Measurements from ENCODE around the gene TFEC. TPM values are rescaled to one million over a fixed set of nuclear protein-coding genes. Genes with fewer than 3 reads are reported as not detected.

TFEC gene
- total RNA-seq, 2 experiments from 2014 or later: 0.47 to 0.73 TPM

DNA sequence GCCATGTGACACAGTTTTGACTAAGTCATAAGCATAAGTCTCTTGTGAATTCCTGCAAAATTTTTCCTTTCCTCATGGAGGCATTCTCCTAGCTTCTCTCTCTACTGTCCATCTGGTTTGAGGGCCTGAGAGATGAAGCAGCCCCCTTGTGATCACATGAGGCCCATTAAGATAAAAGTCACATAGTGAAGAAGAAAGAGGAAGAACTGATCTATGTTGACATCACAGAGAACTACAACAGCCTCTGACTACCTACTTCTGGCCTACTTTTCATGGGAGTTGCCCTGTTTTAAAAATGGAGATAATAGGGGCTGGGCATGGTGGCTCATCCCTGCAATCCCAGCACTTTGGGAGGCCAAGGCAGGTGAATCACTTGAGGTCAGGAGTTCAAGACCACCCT is 50.4 kb downstream of the TFEC start:
- Mint-ChIP-seq H3K4me1 (ENCODE audit: low read depth) (no peaks in the 10 kb centered on the region), H3K27me3 (ENCODE audit: low read depth) (no peaks in the 10 kb centered on the region), H3K36me3 (ENCODE audit: low read depth) (no peaks in the 10 kb centered on the region), H3K4me3 (no peak overlapping the region), H3K27ac (no peak overlapping the region), H3K9me3 (ENCODE audit: insufficient read depth) (no peaks in the 10 kb centered on the region)
- no peak for ATAC-seq
- POLR2A ChIA-PET: no interaction called here
- DNase-seq: no peak
- CTCF ChIA-PET: no interaction called here

DNA sequence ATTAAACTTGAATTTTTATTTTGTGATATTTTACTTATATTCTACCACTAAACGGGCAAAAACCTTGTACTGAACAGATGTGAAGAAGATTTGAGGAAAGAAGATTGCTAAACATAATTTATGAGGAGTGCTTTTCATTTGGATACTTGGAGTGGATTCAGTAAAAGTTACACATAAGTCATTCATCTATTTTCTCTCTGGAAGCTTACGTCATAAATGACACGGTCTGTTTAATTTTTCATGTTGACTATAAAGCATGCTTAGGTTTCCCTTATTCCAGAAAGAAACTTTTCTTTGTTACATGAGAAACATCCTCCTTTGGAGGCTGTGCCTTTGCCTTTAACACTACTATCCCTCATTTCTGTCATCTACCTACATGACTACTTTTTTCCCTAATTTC is 53.9 kb downstream of the TFEC start:
- CTCF ChIA-PET: no interaction called here

DNA sequence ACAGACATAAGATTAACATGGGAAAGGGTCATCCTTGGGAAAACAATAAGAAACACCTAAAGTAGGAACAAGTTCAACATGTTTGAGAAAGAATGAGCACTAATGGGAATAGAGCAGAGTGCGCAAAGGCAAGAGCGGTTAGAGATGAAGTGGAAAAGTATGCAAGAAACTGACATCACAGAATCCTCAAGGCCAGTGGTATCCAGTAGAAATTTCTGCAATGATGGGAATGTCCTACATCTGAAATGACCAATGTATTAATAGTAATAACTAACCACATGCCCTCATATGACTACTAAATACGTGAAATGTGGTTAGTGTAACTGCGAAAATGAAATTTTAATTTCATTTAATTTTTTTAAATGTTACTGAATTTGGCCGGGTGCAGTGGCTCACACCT is 54.8 kb downstream of the TFEC start:
- H3K9me3 Mint-ChIP-seq (ENCODE audit: insufficient read depth): no peaks in the 10 kb centered on the region
- ATAC-seq (no peak), DNase-seq (no peak)
- H3K4me3 Mint-ChIP-seq: no peak overlapping the region
- H3K27me3 Mint-ChIP-seq (ENCODE audit: low read depth): no peaks in the 10 kb centered on the region
- H3K4me1 Mint-ChIP-seq (ENCODE audit: low read depth): no peaks in the 10 kb centered on the region
- no peak overlapping the region for H3K27ac Mint-ChIP-seq
- POLR2A ChIA-PET: no interaction called here
- no peaks in the 10 kb centered on the region for H3K36me3 Mint-ChIP-seq (ENCODE audit: low read depth)
- CTCF ChIA-PET: no interaction called here

More for the DNA sequence above, 53.9 kb downstream of the TFEC start:
- Mint-ChIP-seq H3K4me3 (no peak overlapping the region), H3K27me3 (ENCODE audit: low read depth) (no peaks in the 10 kb centered on the region), H3K9me3 (ENCODE audit: insufficient read depth) (no peaks in the 10 kb centered on the region), H3K4me1 (ENCODE audit: low read depth) (no peaks in the 10 kb centered on the region), H3K36me3 (ENCODE audit: low read depth) (no peaks in the 10 kb centered on the region), H3K27ac (no peak overlapping the region)
- DNase-seq (no peak), ATAC-seq (no peak)
- POLR2A ChIA-PET: no interaction called here

DNA sequence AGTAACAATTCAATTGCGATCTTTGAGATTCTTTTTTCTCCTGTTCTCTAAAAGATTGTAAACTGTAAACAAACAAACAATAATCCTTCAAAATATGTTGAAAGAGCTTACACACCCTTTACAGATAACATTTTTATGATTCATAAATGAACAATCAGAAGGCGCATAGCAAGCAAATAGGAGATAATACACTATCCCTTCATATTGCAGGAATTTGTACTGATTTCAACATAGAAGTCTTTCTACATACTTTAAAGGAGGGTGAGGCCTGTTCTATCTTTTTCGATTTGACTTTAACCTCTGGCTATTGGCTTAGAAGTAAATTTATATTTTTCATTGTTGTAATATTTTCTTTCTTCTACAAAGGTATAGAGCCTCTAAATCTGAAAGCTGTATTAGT is 57.2 kb downstream of the TFEC start:
- H3K9me3 Mint-ChIP-seq (ENCODE audit: insufficient read depth): no peaks in the 10 kb centered on the region
- no peaks in the 10 kb centered on the region for H3K36me3 Mint-ChIP-seq (ENCODE audit: low read depth)

DNA sequence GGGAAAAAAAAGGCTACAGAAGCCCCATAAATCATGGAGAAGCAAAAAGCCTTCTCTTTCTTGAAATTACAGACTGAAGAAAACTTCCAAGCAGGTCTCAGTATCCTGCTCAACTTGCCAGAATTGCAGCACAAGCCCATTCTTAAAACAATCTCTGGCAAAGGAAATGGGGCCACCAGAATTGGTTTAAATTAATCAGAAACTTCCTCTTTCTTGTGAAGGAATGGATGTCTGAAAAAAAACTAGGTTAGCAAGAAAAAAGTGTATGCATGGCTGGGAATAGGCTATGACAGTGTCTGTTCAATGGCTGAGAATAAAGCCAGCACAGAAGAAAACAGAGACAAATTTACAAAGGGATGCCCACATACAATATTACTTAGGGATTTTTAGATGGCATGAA is 59.1 kb downstream of the TFEC start:
- DNase-seq (no peak), ATAC-seq (no peak)
- H3K9me3 Mint-ChIP-seq (ENCODE audit: insufficient read depth): no peaks in the 10 kb centered on the region
- no peak overlapping the region for H3K27ac Mint-ChIP-seq
- H3K4me3 Mint-ChIP-seq: no peak overlapping the region
- ChIA-PET POLR2A (no interaction called here), CTCF (no interaction called here)
- H3K4me1 Mint-ChIP-seq (ENCODE audit: low read depth): no peaks in the 10 kb centered on the region
- no peaks in the 10 kb centered on the region for H3K36me3 Mint-ChIP-seq (ENCODE audit: low read depth)
- no peaks in the 10 kb centered on the region for H3K27me3 Mint-ChIP-seq (ENCODE audit: low read depth)

More for the DNA sequence above, 57.2 kb downstream of the TFEC start:
- ATAC-seq (no peak), DNase-seq (no peak)
- Mint-ChIP-seq H3K4me3 (no peak overlapping the region), H3K27ac (no peak overlapping the region), H3K4me1 (ENCODE audit: low read depth) (no peaks in the 10 kb centered on the region), H3K27me3 (ENCODE audit: low read depth) (no peaks in the 10 kb centered on the region)
- ChIA-PET POLR2A (no interaction called here), CTCF (no interaction called here)

DNA sequence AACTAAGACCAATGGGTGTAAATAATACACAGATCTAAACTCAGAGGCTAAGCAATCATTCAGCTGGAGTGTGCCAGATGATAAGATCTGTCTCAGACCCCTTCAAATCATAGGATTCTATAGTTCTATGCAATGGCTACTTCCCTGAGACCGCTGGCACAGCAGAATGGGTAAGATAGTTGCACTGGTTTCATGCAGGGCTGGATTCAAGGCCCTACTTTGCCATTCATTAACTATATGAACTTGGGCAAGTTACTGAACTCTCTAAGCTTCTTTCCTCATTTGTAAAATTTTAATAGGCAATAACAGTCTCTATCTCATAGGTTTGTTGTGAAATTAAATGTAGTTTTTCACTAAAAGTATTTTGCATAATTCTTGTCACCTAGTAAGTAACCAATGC is 62.0 kb downstream of the TFEC start:
- no peaks in the 10 kb centered on the region for H3K27me3 Mint-ChIP-seq (ENCODE audit: low read depth)
- H3K4me1 Mint-ChIP-seq (ENCODE audit: low read depth): no peaks in the 10 kb centered on the region
- no peak overlapping the region for H3K27ac Mint-ChIP-seq
- ATAC-seq (no peak), DNase-seq (no peak)
- no peak overlapping the region for H3K4me3 Mint-ChIP-seq
- H3K9me3 Mint-ChIP-seq (ENCODE audit: insufficient read depth): no peaks in the 10 kb centered on the region
- no peaks in the 10 kb centered on the region for H3K36me3 Mint-ChIP-seq (ENCODE audit: low read depth)
- CTCF ChIA-PET: no interaction called here
- POLR2A ChIA-PET: no interaction called here

DNA sequence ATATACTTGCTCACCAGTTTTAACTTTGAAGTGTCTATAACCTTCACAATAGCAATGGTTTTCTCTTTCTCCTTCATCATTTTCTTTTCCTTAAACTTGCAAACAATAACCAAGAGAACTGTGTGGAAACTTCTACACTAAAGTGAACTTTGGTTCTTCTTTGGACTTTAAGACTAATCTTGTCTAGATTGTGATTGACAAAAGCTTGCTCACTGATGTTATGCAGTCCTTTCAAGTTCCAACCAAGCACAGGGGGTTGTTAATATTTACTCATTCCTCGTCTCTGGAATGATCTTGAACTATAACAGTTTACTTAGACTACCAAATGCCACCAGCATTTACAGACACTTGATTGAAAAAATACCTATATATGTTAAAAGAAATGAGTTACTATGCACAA is 62.4 kb downstream of the TFEC start:
- Mint-ChIP-seq H3K36me3 (ENCODE audit: low read depth) (no peaks in the 10 kb centered on the region), H3K4me3 (no peak overlapping the region), H3K4me1 (ENCODE audit: low read depth) (no peaks in the 10 kb centered on the region), H3K27ac (no peak overlapping the region), H3K27me3 (ENCODE audit: low read depth) (no peaks in the 10 kb centered on the region), H3K9me3 (ENCODE audit: insufficient read depth) (no peaks in the 10 kb centered on the region)
- ATAC-seq: no peak
- DNase-seq: no peak
- CTCF ChIA-PET: no interaction called here
- POLR2A ChIA-PET: no interaction called here

DNA sequence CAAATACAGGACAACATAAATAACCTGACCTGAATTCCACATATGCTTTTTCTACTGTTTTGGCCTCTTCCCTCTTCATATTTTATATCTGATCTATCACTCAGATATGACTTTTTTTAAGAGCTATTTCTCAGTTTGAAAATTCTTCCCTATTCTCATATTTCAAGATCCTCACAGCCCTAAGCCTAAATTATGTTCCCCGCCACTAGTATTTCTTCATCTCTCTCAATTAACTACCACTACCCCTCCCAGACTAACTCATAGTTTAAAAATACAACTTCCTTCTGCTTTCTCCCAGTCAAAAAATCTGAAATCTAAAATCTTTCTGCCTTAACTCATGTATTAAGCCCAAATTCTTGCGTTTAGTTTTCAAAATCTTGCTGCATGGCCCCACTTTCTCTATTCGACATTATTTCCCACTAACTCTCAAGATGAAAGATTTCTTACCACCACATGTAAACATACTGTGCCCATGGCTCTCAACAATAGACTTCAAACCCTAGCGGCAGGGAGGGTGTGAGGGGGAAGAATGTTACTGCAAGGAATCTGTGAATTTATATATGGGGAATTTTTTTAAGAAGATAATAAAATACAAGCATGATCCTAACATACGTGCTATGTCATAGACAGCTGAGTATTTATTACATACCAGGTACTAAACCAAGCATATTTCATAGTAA is 64.6 kb downstream of the TFEC start:
- DNase-seq: no peak
- H3K4me3 Mint-ChIP-seq: no peak overlapping the region
- no peaks in the 10 kb centered on the region for H3K9me3 Mint-ChIP-seq (ENCODE audit: insufficient read depth)
- no peaks in the 10 kb centered on the region for H3K4me1 Mint-ChIP-seq (ENCODE audit: low read depth)
- no peak overlapping the region for H3K27ac Mint-ChIP-seq
- no peaks in the 10 kb centered on the region for H3K36me3 Mint-ChIP-seq (ENCODE audit: low read depth)
- CTCF ChIA-PET: no interaction called here
- no peaks in the 10 kb centered on the region for H3K27me3 Mint-ChIP-seq (ENCODE audit: low read depth)
- no peak for ATAC-seq
- POLR2A ChIA-PET: no interaction called here

DNA sequence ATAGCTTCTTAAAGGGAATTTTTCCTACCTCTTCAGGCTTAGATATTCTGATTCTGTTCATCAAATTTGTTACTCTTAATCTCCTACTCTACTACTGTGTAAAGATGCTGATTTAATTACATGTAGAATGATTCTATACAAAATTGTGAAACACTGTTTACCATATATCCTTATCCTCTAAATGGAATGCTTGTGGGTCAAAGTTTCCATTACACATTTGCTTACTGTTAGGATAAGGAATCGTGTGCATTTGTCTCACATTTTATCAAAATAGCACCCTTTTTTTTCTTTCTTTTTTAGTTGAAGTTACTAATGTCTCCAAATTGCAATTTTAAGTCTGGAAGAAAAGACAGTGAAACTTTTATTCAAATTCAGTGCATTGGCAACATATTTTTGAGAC is 65.3 kb downstream of the TFEC start:
- DNase-seq (no peak), ATAC-seq (no peak)
- Mint-ChIP-seq H3K27me3 (ENCODE audit: low read depth) (no peaks in the 10 kb centered on the region), H3K4me3 (no peak overlapping the region), H3K4me1 (ENCODE audit: low read depth) (no peaks in the 10 kb centered on the region), H3K36me3 (ENCODE audit: low read depth) (no peaks in the 10 kb centered on the region), H3K27ac (no peak overlapping the region), H3K9me3 (ENCODE audit: insufficient read depth) (no peaks in the 10 kb centered on the region)
- CTCF ChIA-PET: no interaction called here
- POLR2A ChIA-PET: no interaction called here

DNA sequence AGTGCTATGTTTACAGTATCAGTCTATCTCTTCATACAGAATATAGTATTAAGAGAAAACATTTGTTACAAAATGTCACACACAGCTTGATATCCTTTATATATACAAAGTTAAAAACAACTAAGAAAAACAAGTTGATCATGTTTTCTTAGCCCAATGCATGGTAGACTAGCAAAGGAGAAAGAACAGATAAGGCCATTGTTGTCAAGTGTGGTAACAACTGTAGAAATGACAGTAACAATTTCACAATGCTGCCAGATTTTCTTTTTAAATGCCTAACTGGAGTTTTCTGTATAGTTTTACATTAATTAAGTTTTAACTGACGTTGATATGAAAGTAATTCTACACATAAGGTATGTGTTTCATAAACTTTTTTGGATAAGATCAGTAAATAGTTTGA is 65.8 kb downstream of the TFEC start:
- no peak for ATAC-seq
- POLR2A ChIA-PET: no interaction called here
- Mint-ChIP-seq H3K4me3 (no peak overlapping the region), H3K27me3 (ENCODE audit: low read depth) (no peaks in the 10 kb centered on the region), H3K4me1 (ENCODE audit: low read depth) (no peaks in the 10 kb centered on the region), H3K9me3 (ENCODE audit: insufficient read depth) (no peaks in the 10 kb centered on the region), H3K36me3 (ENCODE audit: low read depth) (no peaks in the 10 kb centered on the region), H3K27ac (no peak overlapping the region)
- no peak for DNase-seq
- CTCF ChIA-PET: no interaction called here

DNA sequence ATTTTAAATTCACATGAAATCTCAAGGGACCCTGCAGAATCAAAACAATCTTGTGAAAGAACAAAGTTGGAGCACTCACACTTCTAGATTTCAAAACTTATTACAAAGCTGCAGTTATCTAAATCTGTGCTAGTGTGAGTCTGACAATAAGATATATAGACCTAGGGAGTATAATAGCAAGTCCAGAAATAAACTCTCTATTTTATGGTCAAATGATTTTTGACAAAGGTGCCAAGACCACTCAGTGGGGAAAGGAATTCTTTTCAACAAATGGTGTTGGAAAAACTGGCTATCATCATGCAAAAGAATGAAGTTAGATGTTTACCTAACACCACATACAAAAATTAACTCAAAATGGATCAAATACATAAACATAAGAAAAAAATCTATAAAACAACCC is 68.2 kb downstream of the TFEC start:
- no peaks in the 10 kb centered on the region for H3K27me3 Mint-ChIP-seq (ENCODE audit: low read depth)
- no peak for ATAC-seq

DNA sequence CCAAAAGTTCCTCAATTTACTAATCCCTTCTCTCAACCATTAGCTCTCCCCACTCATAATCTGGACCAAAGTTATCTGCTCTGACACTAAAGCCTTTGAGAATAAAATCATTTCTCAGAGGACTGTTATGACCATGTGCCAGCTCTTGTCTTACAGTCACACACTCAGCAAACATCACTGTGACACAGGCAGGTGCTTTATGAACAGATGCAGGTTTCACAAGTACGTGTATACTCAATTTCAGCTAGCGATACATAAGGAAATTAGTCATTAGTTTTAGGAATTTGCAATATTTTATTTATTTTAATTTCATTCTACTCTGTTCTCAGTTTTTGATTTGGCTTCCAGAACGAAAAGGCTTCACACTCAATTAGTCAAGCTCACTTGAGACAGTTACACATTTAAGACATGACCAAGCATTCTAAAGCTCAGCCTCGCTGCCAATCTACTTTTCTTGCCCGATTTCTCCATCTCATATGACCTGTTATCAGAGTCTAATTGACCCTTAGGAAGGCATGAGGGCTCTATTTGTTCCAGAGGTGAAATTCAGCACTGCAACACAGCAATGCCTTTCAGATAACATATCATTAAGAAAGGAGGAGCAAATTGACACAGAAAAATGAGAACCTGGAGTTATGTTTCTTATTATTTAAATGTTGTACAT is 76.8 kb downstream of the TFEC start:
- H3K4me3 Mint-ChIP-seq: no peak overlapping the region
- H3K36me3 Mint-ChIP-seq (ENCODE audit: low read depth): no peaks in the 10 kb centered on the region
- no peaks in the 10 kb centered on the region for H3K4me1 Mint-ChIP-seq (ENCODE audit: low read depth)
- H3K9me3 Mint-ChIP-seq (ENCODE audit: insufficient read depth): no peaks in the 10 kb centered on the region
- H3K27ac Mint-ChIP-seq: no peak overlapping the region
- POLR2A ChIA-PET: no interaction called here
- no peaks in the 10 kb centered on the region for H3K27me3 Mint-ChIP-seq (ENCODE audit: low read depth)
- CTCF ChIA-PET: no interaction called here
- DNase-seq (no peak), ATAC-seq (no peak)

More for the DNA sequence above, 68.2 kb downstream of the TFEC start:
- H3K27ac Mint-ChIP-seq: no peak overlapping the region
- H3K4me3 Mint-ChIP-seq: no peak overlapping the region
- ChIA-PET CTCF (no interaction called here), POLR2A (no interaction called here)
- H3K4me1 Mint-ChIP-seq (ENCODE audit: low read depth): no peaks in the 10 kb centered on the region
- no peaks in the 10 kb centered on the region for H3K36me3 Mint-ChIP-seq (ENCODE audit: low read depth)
- H3K9me3 Mint-ChIP-seq (ENCODE audit: insufficient read depth): no peaks in the 10 kb centered on the region
- DNase-seq: no peak

DNA sequence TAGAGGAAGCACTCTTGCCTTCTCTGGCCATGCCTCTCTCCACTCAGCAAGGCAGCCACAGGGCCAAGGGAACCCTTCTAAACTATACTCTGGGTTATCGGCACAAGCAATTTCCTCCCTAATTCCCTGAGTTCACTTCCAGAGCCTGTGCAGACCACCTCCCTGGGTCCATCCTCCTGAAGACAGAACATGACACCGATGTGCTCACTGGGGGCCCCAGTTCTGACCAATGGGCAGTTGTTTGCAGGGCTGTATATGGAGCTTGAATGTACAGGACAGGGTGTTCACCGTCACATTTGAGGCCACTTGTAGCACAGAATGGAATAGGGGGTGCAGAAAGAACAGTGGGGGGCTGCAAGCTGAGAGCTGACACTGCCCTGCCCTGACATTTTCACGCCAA is 77.7 kb downstream of the TFEC start:
- ATAC-seq: no peak
- no peaks in the 10 kb centered on the region for H3K36me3 Mint-ChIP-seq (ENCODE audit: low read depth)
- DNase-seq: no peak

More for the DNA sequence above, 77.7 kb downstream of the TFEC start:
- no peak overlapping the region for H3K27ac Mint-ChIP-seq
- H3K27me3 Mint-ChIP-seq (ENCODE audit: low read depth): no peaks in the 10 kb centered on the region
- H3K4me3 Mint-ChIP-seq: no peak overlapping the region
- H3K4me1 Mint-ChIP-seq (ENCODE audit: low read depth): no peaks in the 10 kb centered on the region
- CTCF ChIA-PET: no interaction called here
- H3K9me3 Mint-ChIP-seq (ENCODE audit: insufficient read depth): no peaks in the 10 kb centered on the region
- POLR2A ChIA-PET: no interaction called here
